ENCODE data around the gene VPS36. TPM values are rescaled to one million over a fixed set of nuclear protein-coding genes. Genes with fewer than 3 reads are reported as not detected.

VPS36 gene
- total RNA-seq, 2 donors from 2014 or later, result 35.2 to 50.7 TPM

GRCh38 chr13:52395704-52396103, 54.7 kb downstream of the VPS36 start:
- Histone ChIP-seq H3K9me3 (no peaks in the 10 kb centered on the region), H3K27ac (no peak overlapping the region), H3K4me3 (no peak overlapping the region), H3K9ac (ENCODE audit: low read depth in 2 of 2, low read length in 2 of 2) (no peak overlapping the region), H3K27me3 (no peaks in the 10 kb centered on the region), H3K36me3 (no peaks in the 10 kb centered on the region), H3K4me1 (no peaks in the 10 kb centered on the region)
- no peak for TF ChIP-seq CTCF (IDR thresholded peaks at IDR 0.05)
- DNase-seq, result no peak
- intact Hi-C loops (cut with DNase I), result no loop called here

GRCh38 chr13:52394586-52394985, 55.8 kb downstream of the VPS36 start:
- DNase-seq, result no peak
- Histone ChIP-seq H3K27ac (no peak overlapping the region), H3K9me3 (no peaks in the 10 kb centered on the region), H3K4me3 (no peak overlapping the region), H3K9ac (ENCODE audit: low read depth in 2 of 2, low read length in 2 of 2) (no peak overlapping the region), H3K27me3 (no peaks in the 10 kb centered on the region), H3K4me1 (no peaks in the 10 kb centered on the region), H3K36me3 (no peaks in the 10 kb centered on the region)
- TF ChIP-seq CTCF (IDR thresholded peaks at IDR 0.05), result no peak
- intact Hi-C loops (cut with DNase I), result no loop called here

GRCh38 chr13:52393572-52394357, 56.7 kb downstream of the VPS36 start:
- no peak overlapping the region for H3K27ac ChIP-seq
- no peak for TF ChIP-seq CTCF (IDR thresholded peaks at IDR 0.05)
- intact Hi-C loops (cut with DNase I), result no loop called here
- H3K9me3 ChIP-seq, result no peaks in the 10 kb centered on the region
- H3K27me3 ChIP-seq, result no peaks in the 10 kb centered on the region
- no peaks in the 10 kb centered on the region for H3K4me1 ChIP-seq
- H3K9ac ChIP-seq (ENCODE audit: low read depth in 2 of 2, low read length in 2 of 2), result no peak overlapping the region
- H3K36me3 ChIP-seq, result no peaks in the 10 kb centered on the region
- H3K4me3 ChIP-seq, result no peak overlapping the region
- no peak for DNase-seq

GRCh38 chr13:52387721-52388120, 62.7 kb downstream of the VPS36 start:
- Histone ChIP-seq H3K9ac (ENCODE audit: low read depth in 2 of 2, low read length in 2 of 2) (no peak overlapping the region), H3K27ac (no peak overlapping the region), H3K4me1 (no peaks in the 10 kb centered on the region), H3K27me3 (no peaks in the 10 kb centered on the region), H3K4me3 (no peak overlapping the region), H3K36me3 (no peaks in the 10 kb centered on the region), H3K9me3 (no peaks in the 10 kb centered on the region)
- intact Hi-C loops (cut with DNase I), result no loop called here
- DNase-seq, result no peak
- no peak for TF ChIP-seq CTCF (IDR thresholded peaks at IDR 0.05)

GRCh38 chr13:52385870-52386269, 64.6 kb downstream of the VPS36 start:
- Histone ChIP-seq H3K9me3 (no peaks in the 10 kb centered on the region), H3K36me3 (no peaks in the 10 kb centered on the region), H3K4me3 (no peak overlapping the region), H3K27me3 (no peaks in the 10 kb centered on the region), H3K9ac (ENCODE audit: low read depth in 2 of 2, low read length in 2 of 2) (no peak overlapping the region), H3K4me1 (no peaks in the 10 kb centered on the region), H3K27ac (no peak overlapping the region)
- intact Hi-C loops (cut with DNase I), result no loop called here
- no peak for DNase-seq
- no peak for TF ChIP-seq CTCF (IDR thresholded peaks at IDR 0.05)

Data from colonic mucosa (tissue), 4 donors.